NCI-H1417 (cell line): ENCODE results near the gene VPS13D.
"Not testable (repeated sequence)": the region's sequence is repeated elsewhere in the genome, so short reads cannot be mapped to it uniquely, and the experiment has no call there.

Experiments
- DNase-seq, 3 experiments: peaks; one replicate each; lab custom pipeline; 2025; lab: John Stamatoyannopoulos, UW

VPS13D gene

GRCh38 chr1:12196641-12197482, 33.0 kb upstream of the VPS13D start:
- DNase-seq: peak in 1 of 3 experiments; percentile 60

- DNase-seq: no peak
These were observed 32.3 kb upstream of the VPS13D start for GRCh38 chr1:12197483-12197880.

GRCh38 chr1:12200208-12200607, 29.6 kb upstream of the VPS13D start:
- DNase-seq: no peak

GRCh38 chr1:12201352-12202189, 28.3 kb upstream of the VPS13D start:
- DNase-seq: no peak

- no peak for DNase-seq
These were observed 27.7 kb upstream of the VPS13D start for GRCh38 chr1:12202190-12202497.

- DNase-seq: no peak
These were observed 27.3 kb upstream of the VPS13D start for GRCh38 chr1:12202577-12202976.

- no peak for DNase-seq
These were observed 26.4 kb upstream of the VPS13D start for GRCh38 chr1:12203216-12204007.

GRCh38 chr1:12204140-12204539, 25.7 kb upstream of the VPS13D start:
- DNase-seq: no peak

- DNase-seq: no peak
These were observed 24.8 kb upstream of the VPS13D start for GRCh38 chr1:12204754-12205658.

GRCh38 chr1:12206238-12206637, 23.6 kb upstream of the VPS13D start:
- DNase-seq: no peak

- DNase-seq: peak in 2 of 3 experiments; percentile 17 to 26
These were observed 22.9 kb upstream of the VPS13D start for GRCh38 chr1:12206792-12207424.

- DNase-seq: no peak
These were observed 21.6 kb upstream of the VPS13D start for GRCh38 chr1:12208271-12208670.

- peak; percentile 59 to 85 (median 79) for DNase-seq
These were observed 20.9 kb upstream of the VPS13D start for GRCh38 chr1:12208764-12209494.

GRCh38 chr1:12209495-12209832, 20.4 kb upstream of the VPS13D start:
- no peak for DNase-seq

- DNase-seq: no peak
These were observed 14.5 kb upstream of the VPS13D start for GRCh38 chr1:12215118-12215961.

GRCh38 chr1:12219800-12220199, 10.0 kb upstream of the VPS13D start:
- no peak for DNase-seq

GRCh38 chr1:12220890-12221289, 8.9 kb upstream of the VPS13D start:
- no peak for DNase-seq

- DNase-seq: not testable (repeated sequence)
These were observed 7.1 kb upstream of the VPS13D start for GRCh38 chr1:12222700-12223099.

- not testable (repeated sequence) for DNase-seq
These were observed 5.7 kb upstream of the VPS13D start for GRCh38 chr1:12224092-12224491.
